Measurements from ENCODE around the gene EP400.
"Not testable (repeated sequence)": the region's sequence is repeated elsewhere in the genome, so short reads cannot be mapped to it uniquely, and the experiment has no call there.

Gene EP400

GRCh38 chr12:132102297-132102696 is 152.6 kb downstream of the EP400 start:
- no peak for DNase-seq

DNA sequence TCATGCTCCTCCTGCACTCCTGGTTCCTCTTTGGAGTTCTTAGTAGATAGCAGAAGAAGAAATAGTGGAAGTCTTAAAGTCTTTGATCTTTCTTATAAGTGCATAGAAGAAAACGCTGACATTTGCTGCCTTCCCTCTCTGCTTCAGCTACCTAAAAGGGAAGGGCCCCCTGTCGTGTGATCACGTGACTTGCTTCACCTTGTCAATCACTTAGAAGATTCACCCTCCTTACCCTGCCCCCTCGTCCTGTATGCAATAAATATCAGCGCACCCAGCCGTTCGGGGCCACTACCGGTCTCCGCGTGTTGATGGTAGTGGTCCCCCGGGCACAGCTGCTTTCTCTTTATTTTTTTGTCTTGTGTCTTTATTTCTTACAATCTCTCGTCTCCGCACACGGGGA is 153.3 kb downstream of the EP400 start:
- DNase-seq = not testable (repeated sequence)

DNA sequence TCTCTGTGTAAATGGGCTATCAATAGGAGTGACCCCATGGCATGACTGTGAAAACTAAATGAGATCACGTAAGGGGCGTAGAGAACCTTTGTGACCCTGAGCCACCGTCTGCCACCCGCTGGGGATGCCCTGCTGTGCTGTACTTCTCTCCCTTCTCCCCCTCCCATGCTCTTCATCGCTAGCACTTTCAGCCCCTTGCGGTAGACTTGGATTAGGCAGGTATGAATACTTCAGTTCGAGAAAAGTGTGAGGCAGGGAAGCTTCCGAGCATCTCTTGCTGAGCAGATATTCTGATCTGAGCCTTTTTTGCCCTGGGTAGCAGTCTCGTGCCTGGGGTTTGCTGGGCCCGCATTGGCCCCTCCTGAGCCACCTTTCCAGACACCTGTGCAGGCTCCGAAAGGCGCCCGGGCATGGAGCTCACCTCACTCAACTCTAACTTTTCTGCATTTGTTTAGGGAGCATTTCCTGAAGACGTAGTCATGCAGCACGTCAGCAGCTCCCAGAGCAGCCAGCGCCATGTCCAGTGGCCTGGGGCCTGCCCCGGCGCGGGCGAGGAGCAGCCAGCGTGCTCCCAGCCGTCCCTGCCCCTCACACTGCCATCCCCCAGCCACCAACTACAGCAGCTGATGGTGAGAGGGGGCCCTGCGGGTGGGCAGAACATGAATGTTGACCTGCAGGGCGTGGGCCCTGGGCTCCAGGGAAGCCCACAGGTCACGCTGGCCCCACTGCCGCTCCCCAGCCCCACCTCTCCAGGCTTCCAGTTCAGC is 154.0 kb downstream of the EP400 start:
- no peak for DNase-seq

DNA sequence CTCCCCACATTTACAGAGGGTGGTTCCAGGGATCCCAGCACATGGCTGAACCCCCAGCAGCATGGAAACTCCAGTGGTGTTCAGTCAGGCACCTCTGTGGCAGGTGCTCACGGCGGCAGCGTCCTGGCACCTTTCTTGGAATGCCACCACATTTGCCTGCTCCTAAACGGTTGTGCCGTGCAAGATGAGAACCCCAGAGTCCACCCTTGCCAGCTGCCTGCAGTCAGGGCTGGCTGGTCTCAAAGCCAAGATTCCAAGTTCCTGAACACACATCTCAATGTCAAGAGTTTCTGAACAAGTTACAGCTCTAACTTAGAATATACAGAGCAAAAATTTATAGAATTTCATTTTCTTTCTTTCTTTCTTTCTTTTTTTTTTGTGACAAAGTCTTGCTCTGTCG is 155.7 kb downstream of the EP400 start:
- DNase-seq = no peak

- no peak for DNase-seq
Measured at GRCh38 chr12:132106921-132107320, 157.2 kb downstream of the EP400 start.

- no peak for DNase-seq
Measured at GRCh38 chr12:132108211-132108832, 158.6 kb downstream of the EP400 start.

DNA sequence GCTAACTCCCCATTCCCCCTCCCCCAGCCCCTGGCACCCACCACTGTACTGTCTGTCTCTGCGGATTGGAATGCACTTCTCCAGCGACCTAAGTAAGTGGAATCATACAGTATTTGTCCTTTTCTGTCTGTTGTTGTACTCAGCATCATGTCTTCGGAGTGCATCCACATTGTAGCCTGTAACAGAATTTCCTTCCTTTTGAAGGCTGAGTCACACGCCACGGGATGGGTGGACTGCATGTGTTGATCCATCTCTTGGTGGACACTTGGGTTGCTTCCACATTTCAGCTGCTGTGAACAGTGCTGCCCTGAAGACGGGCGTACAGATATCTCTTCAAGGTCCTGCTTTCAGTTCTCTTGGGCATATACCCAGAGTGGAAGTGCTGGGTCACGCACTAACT is 160.0 kb downstream of the EP400 start:
- no peak for DNase-seq

DNA sequence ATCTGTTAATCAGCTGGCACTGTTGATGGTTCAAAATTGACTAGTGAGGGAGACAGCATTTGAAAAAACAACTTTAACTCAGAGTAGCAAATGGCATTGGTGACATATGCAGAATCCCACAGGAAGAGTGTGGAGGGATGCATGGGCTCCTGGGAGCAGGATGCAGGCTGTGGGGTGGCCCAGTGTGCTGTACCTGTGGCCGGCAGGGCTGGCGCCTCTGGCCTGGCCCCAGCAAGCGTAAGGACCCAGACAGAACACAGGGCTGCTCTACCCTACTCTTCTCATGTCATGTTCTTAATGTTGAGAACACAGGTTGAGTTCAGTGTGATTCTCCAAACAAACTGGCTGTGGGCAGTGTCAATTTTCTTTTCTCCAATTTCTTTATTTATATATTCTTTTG is 160.9 kb downstream of the EP400 start:
- no peak for DNase-seq

DNA sequence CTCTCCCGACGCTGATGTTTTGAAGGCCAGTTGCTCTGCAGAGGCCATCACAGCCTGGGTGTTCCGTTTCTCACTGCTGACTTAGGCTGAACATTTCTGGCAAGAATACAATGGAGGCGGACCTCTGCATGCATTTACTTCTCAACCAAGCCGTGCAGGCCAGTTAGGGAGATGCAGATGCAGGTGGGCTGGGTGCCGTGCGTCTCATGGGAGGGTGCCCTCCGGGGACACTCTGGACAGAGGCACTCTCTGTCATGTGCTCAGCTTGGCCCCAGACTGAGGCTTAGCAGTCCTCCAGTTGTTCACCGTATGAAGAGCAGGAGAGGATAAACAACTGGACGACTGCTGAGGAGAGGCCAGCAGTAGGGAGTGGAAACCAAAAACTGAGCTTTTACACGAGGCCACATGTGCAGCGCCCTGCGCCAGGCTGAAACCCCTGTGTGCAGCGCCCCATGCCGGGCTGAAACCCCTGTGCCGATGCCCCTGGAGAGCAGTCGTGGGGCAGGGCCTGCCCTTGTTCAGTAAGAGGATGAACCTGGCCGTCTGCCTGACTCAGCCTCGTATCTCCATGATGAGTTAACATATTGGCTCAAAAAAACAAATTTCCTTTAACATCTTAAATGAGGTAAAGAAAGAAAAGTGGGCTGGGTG is 162.0 kb downstream of the EP400 start:
- no peak for DNase-seq

GRCh38 chr12:132114667-132115066 is 164.9 kb downstream of the EP400 start:
- no peak for DNase-seq

- no peak for DNase-seq
Measured at GRCh38 chr12:132115500-132115899, 165.8 kb downstream of the EP400 start.

DNA sequence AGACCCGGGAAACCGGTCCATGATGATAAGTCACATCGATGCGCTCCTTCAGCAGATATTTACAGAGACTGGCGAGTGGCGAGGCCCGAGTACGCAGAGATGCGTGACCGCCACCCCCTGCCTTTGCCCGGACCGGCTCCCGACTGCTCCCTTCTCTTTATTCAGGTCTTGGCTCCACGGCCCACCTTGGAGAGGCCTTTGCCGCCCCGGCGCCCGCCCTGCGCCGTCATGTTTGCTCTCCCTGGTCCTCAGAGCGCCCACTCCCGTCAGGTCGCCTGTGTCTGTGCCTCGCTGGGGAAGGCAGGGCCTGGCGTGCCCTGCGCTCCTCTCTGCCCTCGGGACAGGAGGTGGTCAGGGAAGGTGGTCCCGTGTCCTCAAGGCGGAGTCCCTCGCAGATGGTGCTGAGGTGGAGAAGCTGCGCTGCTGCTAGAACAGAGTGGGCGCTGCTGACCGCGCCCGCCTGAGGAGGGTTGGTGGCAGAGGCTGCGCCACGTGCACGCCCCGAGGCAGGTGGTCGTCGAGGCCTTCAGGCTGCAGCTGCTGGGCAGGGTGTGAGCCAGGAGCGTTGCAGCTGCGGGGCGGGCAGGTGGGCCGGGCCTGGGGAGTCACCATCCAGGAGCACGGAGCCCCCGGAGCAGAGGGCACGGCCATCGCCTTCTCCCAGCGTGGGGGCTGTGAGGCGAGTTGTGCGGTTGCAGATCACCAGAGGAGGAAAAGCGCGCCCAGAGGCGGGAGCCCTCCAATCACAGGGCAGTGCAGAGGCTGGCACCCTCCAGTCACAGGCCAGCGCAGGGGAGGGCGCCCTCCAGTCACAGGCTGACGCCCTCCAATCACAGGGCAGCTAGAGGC is 167.2 kb downstream of the EP400 start:
- DNase-seq = no peak

DNA sequence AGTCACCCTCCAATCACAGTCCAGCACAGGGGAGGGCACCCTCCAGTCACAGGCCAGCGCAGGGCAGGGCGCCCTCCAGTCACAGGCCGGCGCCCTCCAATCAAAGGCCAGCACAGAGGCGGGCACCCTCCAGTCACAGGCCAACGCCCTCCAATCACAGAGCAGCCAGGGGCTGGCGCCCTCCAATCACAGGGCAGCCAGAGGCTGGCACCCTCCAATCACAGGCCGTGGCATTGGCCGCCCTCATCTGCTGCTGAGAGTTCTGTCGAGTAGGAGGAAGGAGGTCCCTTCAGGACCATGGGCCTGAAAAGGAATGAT is 167.8 kb downstream of the EP400 start:
- DNase-seq = no peak

- DNase-seq = no peak
Measured at GRCh38 chr12:132118876-132119275, 169.1 kb downstream of the EP400 start.

DNA sequence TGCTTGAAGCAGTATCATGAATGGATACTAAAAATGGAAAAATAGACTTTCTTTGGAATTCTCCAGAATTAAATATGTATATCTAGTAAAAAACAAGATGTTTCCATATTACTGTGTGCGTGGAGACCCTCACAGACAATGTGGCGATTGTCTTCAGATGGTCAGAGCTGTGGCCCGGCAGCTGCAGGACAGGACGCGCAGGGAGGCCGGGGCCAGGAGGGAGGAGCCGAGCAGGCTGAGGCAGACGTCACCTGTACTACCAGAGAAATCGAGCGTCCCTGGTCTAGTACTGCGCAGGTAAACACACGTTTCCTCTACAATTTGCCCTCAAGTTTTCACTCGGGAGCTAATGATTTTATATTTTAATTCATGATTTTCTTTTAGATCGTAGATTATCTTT is 171.5 kb downstream of the EP400 start:
- DNase-seq = no peak

GRCh38 chr12:132123970-132124765 is 174.4 kb downstream of the EP400 start:
- DNase-seq = no peak

DNA sequence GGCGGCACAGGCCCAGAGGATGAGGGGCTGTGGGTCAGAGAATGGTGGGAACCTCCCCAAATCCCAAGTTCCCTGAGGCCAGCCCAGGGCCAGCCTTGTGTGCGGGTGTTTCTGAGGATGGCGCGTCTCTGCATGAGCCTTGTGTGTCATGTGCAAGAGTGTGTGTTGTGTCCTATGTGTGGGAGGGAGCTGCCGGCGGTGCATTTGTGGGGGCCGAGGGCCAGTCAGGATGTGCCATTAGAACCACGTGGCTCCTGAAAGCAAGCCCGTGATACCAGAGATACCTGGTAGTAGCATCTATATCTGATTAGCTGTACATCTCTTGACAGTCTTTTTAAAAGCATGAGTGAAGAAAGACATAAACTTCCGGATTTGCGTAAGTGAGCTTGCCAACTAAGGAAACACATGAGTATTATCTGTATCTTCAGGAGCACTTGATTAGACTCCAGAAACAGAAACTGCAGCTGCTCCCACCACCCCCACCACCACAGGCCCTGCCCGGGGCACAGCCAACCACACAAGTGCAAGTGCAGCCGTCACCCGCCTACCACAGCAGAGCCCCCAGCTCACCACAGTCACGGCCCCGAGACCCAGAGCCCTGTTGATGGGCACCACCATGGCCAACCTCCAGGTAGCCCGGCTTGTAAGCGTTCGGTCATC is 175.2 kb downstream of the EP400 start:
- DNase-seq = no peak

- DNase-seq = no peak
Measured at GRCh38 chr12:132125736-132126135, 176.0 kb downstream of the EP400 start.

- no peak for DNase-seq
Measured at GRCh38 chr12:132127041-132127440, 177.3 kb downstream of the EP400 start.

DNA sequence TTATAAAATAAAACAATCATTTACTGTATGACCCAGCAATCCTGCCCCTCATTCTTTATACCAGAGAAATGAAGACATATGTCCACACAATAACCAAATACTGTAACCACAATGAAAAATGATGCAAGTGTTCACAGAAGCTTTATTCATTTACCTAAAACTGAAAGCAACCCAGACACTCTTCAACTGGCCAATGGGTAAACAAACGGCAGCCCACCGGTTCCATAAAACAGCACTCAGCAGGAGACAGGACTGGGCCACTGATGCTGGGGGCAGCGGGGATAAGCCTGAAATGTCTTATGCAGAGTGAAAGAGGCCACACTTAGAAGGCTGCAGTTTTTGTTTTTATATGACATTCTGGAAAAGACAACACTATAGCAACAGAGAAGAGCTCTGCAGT is 179.3 kb downstream of the EP400 start:
- DNase-seq = no peak

DNA sequence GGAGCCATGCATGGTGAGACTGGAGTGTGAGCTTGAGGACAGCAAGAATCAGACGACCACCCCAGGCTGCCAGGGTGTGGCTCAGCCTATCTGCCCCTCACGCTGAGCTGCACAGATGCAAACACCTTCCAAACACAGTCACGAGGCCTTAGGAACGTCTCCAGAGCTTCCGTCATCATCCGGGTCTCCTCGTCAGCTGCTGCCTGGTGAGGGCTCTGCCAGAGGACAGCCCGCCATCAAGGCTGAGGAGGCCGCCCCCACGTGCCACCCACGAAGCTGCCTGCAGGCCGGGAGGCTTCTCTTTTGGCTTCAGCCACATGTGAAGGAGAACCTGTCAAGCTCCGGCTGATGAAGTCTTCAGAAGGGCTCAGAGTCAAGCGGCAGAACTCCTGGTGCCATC is 180.9 kb downstream of the EP400 start:
- DNase-seq = no peak

Data from midbrain (tissue), 1 donor.